NT2/D1 (cell line): Measurements from ENCODE around the gene OSBP2.

Experiments
- YY1 ChIP-seq: IDR thresholded peaks from 2 replicates; pipeline ENCODE4 v1.6.1; 2011; ENCODE audit not compliant: insufficient read length, insufficient read depth
- ZNF274 ChIP-seq: IDR thresholded peaks from 2 replicates; pipeline ENCODE4 v1.6.1; 2011; ENCODE audit warnings: mild to moderate bottlenecking, low read depth, low read length

DNA sequence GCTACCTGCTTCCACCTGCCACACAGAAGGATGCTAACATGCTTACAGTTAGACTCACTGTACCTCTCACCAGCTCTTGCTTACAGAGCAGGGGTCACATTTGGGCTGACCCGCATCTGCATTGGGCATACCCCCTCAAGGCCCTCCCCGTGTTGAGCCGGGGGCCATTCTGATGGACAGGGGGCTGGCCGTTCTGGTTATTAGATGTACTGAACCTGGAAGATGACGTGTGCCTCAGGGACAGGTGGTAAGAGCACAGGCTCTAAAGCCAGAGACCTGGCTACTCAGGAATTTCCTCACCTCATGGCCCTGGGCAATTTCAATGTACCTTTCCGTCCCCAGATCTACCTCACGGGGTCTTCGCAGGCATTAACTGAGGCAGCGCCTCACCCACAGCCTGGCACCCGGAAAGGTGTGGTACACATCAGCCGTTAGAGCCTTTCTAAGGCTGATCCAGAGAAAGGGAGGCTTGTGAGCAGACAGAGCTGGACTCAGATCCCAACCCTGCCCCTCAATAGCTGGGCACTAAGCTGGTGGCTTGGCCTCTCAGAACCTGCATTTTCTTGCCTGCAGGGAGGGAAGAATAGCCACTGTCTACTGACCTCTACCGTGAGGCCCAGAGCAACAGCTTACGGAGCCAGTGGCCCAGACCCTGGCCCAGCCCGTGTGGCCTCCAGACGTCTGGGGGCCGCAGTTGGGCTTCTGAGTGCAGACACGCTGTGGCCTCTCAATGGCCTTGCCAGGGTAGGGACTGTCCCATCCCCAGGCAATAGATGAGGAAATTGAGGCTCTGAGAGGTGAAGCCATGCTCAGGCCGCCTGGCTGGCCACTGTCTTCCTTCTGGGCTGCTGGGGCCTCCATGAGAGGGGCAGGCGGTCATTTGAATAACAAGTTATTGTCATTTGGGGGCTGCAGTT, 173.3 kb downstream of the OSBP2 start:
- TF ChIP-seq ZNF274: no peak
- TF ChIP-seq YY1: no peak
